H4 (cell line): ENCODE data around the gene DOCK6. TPM values are rescaled to one million over a fixed set of nuclear protein-coding genes. Genes with fewer than 3 reads are reported as not detected.

Source experiments
- DNase-seq: peaks from one replicate; pipeline ENCODE4 v3.0.0-alpha.2; 2015; ENCODE audit warnings: low spot score
- total RNA-seq: library from RNA; depleted of rRNA; stranded (reverse); fragments of >200 nt; shearing (Covaris generic); gene quantifications from 2 replicates; pipeline ENCODE4 v1.2.3, GENCODE V29; 2014

Gene DOCK6
- total RNA-seq, 1 experiment from 2014 or later = 3.9 TPM

DNA sequence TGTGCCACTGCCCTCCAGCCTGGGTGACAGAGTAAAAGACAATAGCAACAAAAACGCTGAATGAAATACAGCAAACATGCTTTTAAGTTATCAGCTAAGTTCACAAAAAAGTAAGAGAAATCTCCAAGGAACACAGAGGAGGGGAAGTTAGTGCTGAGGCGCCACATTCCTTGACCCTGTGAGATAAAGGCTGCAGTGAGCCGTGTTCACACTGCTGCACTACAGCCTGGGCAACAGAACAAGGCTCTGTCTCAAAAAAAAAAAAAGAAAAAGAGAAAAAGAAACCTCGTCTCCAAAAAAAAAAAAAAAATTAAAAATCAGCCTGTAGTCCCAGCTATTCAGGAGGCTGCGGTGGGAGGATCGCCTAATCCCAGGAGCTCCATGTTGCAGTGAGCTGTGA lies 16.3 kb upstream of the DOCK6 start:
- DNase-seq = no peak

DNA sequence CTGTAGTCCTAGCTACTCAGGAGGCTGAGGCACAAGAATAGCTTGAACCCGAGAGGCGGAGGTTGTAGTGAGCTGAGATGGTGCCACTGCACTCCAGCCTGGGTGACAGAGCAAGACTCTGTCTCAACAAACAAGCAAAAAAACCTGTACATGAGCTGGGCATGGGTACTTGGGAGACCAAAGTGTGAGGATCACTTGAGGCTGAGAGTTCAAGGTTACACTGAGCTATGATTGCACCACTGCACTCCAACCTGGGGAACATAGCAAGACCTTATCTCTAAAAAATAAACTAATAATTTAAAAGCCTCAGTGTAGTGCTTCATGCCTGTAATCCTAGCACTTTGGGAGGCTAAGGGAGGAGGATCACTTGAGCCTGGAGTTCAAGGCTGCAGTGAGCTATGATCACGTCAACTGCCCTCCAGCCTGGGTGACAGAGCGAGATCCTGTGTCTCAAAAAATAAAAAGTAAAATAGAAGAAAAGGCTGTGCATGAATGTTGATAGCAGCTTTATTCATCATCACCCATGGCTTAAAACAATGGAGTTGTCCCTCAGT lies 12.3 kb upstream of the DOCK6 start:
- DNase-seq = no peak

DNA sequence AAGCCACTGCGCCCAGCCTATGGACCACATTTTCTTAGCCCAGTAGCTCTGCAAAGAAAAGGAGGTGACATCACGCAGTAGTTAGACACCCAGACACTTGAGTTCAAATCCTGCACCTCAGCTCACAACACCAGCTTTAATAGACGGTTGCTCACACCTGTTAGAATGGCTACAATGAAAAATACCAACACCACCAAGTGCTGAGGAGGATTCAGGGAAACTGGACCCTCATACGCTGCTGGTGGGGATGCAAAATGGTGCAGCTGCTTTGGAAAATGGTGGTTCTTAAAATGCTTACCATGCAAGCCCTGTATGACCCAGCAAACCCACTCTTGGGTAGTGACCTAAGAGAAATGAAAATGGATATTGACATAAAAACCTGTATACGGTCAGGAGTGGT lies 11.7 kb upstream of the DOCK6 start:
- DNase-seq = no peak

DNA sequence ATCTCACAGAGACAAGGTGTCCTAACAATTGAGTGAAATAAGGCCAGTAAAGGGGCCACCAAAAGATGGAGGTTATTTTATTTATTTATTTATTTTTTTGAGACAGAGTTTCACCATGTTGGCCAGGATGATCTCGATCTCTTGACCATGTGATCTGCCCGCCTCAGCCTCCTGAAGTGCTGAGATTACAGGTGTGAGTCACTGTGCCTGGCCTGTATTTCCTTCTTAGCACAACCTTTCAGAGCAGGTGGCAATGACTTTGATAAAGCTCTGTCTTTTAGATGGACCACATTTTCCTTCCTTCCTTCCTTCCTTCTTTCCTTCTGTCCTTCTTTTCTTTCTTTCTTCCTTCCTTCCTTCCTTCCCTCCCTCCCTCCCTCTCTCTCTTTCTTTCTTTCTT lies 11.0 kb upstream of the DOCK6 start:
- no peak for DNase-seq

DNA sequence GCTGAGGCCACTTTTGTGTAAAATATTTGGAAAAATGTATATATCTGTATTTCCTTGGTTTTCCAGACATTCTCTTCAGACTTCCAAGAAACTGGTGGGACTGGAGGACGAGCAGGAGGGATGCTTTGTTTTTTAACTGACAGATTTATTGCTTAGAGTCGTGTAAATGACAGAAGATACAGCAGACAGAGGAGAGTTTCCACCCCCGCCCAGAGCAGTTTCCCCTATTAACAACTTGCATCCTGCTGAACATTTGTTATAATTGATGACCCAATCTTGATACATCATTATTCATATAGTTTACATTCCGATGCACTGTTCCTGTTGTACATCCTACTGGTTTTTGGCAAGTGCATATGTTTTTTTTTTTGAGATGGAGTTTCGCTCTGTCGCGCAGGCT lies 7.1 kb upstream of the DOCK6 start:
- DNase-seq = no peak

DNA sequence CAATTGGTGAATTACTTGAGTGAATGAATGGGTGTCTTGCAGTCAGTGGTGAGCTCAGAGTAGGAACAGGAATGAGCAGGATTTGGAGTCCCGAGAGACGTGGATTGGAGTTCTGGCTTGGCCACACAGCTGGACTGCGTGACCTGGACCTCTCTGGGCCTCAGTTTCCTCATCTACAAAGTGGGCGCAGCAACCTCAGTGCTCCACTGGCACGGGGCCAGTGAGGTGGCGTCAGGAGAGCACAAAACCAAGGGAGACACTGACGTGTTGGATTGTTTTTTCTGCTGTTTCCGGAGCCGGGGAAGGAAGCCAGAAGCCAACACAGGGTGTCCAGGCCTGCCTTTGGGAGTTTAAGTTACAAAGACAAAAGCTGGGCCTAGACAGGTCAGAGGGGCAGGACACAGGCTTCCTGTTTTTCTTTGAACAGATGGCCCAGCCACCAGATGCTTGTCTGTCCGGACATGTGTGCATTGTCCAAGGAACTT lies 6.5 kb upstream of the DOCK6 start:
- DNase-seq = no peak

DNA sequence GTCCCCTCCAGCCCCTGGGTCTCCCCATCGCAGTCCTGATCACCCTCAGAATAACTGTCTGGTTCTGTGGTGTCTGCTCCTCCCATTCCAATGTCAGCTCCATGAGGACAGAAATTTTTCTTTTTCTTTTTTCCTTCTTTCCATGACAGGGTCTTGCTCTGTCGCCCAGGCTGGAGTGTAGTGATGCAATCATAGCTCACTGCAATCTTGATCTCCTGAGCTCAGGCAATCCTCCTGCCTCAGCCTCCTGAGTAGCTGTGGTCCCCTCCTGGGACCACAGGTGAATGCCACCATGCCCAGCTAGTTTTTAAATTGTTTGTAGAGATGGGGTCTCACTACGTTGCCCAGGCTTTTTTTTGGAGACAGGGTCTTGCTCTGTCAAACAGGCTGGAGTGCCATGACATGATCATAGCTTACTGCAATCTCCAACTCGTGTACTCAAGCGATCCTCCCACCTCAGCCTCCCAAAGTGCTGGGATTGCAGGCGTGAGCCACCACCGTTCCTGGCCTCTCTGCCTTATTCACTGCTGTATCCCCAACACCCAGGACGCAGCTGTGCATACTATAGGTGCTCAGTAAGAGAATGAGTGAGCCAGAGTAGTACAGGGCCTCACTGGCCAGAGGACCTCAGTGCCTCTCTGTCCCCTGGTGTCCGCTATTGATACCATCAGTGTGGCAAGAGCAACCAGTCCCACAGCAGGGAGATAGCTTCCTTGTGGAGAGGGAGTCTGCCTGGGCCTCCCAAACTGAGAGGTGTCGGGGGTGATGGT lies 5.2 kb upstream of the DOCK6 start:
- DNase-seq = no peak

DNA sequence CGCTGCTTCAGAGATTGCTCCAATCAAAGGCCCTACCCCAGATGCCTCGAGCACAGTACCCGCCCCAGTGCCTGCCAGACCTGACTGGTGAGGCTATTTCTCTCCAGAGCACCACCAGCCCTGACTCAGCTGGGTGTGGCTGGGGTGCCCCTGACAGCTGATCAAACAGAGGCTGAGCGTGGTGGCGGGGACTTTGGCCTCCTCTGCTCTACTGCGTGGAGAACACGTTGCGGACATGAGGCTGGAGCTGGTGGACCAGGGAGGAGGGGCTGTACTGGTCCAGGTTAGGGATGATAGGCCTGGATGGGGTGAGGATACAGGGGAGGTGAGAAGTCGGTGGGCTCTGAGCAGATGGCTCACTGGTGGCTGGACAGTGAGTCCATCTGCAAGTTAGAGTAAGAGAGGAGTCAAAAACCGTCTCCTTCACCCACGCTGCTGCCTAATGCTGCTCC lies 3.5 kb upstream of the DOCK6 start:
- no peak for DNase-seq

DNA sequence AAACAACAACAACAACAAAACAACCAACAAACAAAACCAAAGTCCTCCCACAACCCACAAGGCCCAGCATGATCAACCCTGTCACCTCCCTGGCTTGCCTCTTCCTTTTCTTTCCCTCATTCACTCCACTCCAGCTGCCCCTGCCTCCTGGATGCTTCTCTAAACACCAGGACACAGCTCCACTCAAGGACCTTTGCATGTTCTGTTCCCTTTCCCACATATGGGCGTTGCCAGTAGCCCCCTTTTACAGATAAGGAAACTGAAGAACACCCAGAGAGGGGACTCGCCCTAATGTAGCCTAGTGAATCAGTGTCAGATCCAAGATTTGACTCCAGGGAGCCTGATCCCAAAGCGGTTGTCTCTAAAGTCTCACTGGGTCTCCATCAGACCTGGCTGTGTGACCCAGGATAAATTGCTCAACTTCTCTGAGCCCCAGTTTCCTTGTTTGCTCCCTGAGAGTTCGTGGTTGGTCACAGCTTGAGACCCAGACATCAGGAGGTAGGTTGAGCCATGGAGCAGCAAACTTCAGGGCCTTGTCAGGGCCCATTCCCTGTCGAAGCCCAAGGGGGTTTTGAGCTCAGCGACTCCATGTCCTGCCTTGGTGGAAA lies 3.0 kb upstream of the DOCK6 start:
- DNase-seq = no peak

DNA sequence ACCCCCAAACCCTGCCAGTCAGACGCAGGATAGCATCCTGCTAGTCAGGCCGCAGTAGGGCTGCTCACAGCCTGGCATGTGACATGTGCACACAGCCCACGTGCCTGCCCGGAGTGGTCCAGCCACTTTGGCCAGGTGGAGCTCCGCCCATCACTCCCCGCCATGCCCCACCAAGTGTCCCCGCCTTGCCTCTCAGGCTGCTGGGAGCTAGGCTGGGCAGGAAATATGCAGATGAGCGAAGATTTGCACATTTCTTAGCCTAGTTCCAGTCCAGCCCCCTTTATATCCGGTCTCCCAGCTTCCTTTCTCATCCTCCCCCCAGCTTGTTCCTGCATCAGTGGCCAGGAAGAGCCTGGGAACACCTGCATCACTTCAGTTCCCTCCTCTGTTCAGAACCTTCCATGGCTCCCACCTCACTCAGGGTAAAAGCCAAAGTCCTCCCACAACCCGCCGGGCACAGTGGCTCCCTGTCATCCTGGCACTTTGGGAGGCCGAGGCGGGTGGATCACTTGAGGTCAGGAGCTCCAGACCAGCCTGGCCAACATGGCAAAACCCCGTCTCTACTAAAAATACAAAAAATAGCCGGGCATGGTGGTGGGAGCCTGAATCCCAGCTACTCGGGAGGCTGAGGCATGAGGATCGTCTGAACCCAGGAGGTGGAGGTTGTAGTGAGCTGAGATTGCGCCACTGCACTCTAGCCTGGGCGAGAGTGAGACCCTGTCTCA lies 2.3 kb upstream of the DOCK6 start:
- DNase-seq = no peak

DNA sequence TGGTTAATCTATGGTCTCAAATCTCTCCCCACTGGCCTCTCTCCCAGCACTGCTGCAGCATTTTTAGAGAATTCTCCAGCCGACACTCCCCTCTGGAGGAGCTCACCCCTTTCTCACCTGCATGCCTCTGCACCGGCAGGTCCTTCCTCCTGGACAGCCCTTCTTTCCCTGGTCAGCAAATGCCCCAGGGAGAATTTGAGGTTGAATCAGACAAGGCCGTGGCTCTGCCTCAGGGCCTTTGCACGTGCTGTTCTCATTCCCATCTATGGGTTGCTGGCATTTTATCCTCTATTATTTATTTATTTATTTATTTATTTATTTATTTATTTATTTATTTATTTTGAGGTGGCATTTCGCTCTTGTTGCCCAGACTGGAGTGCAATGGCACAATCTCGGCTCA lies 1.4 kb upstream of the DOCK6 start:
- no peak for DNase-seq

DNA sequence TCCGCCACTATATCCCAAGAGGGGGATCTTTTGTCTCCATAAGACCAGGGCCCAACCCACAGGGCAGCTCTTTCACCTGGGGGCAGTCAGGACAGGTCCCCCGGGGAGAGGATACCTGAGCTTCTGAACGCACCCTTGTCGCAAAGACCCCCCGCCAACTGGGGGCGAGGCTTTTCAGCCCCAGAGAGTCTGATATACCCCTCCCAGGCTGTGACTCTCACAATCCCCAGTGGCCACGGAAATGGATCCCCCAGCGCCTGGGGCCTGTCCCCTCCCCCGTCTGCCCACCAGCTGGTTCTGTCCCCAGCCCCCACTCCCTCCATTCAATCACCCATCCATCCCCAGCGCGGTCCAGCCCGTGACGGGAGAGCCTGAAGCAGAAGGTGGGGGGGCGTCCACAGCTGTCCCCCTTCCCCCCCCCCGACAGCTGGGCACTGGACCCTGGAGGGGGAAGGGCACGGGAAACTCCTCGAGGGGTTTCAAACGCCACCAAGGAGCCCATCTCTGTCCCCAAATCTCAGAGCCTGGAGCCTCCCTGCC lies 823 bp downstream of the DOCK6 start:
- DNase-seq = no peak

DNA sequence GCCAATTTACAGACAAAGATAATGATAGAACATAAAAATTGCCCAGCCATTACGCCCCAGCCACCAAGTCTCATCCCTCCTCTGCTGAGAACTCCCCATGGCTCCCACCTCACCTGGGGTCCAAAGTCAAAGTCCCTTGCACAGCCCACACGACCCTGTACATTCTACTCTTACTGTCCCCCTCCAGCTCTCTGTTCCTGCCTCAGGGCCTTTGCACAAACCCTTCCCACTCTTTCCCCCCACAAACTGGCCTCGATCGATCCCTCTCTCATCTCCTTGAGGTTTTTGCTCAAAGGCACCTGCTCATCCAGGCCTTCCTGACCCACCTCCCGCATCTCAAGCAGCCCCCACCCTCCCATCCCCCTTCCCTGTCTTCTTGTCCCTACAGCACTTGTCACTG lies 1.3 kb downstream of the DOCK6 start:
- DNase-seq = no peak

DNA sequence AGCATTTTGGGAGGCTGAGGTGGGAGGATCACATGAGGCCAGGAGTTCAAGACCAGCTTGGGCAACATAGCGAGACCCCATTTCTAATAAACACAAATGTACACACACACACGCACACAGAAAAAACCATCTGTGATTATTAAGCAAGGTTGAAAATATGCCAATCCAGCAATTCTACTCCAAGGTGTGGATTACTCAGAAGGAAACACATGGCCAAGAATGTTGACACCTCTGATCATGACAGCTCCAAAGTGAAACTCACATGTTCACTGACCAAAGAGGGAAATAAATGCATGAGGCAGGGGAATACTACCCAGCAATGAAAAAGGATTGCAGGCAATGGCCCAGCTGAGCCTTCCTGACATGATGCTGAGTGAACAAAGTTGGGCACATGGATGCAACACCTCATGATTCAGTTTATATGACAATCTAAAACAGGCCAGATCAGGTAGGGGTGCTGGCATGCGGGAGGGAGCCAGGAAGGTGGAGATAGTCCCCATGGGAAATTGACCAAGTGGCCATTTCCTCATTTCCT lies 4.4 kb downstream of the DOCK6 start:
- DNase-seq = no peak

DNA sequence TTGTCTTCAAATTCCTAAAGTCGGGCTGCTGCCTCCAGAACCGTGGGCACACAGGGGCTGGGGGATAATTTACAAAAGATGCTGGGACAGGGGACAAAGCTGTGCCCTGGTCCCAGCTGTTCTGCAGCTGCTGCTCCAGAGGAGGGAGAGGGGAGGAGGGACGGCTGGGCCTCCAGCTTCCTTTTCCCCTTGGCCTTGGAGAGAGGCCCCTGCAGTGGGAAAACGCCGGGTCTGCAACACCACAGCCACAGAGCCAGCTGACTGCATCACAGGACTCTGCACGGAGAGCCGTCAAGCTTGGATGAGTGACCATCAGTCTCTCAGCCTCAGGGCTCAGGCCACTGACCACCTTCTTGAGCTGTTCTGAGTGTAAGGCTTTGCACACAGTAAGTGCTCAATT lies 6.1 kb downstream of the DOCK6 start:
- DNase-seq = no peak

DNA sequence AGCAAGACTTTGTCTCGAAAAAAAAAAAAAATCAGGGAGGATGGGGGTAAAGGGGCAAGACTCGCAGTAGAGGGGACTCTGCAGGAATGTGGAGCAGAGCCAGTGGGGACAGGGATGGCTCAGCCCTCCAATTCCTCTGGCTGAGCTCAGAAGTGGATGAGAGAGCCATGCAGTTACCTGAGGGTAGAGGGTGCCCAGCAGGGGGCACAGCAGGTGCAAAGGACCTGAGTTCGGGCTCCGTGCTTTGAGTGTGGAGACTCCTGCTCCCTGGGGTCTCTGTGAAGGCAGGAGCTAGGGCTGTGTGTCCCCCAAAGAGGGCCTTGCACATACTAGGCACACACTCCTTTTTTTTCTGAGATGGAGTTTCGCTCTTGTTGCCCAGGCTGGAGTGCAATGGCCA lies 7.7 kb downstream of the DOCK6 start:
- no peak for DNase-seq

DNA sequence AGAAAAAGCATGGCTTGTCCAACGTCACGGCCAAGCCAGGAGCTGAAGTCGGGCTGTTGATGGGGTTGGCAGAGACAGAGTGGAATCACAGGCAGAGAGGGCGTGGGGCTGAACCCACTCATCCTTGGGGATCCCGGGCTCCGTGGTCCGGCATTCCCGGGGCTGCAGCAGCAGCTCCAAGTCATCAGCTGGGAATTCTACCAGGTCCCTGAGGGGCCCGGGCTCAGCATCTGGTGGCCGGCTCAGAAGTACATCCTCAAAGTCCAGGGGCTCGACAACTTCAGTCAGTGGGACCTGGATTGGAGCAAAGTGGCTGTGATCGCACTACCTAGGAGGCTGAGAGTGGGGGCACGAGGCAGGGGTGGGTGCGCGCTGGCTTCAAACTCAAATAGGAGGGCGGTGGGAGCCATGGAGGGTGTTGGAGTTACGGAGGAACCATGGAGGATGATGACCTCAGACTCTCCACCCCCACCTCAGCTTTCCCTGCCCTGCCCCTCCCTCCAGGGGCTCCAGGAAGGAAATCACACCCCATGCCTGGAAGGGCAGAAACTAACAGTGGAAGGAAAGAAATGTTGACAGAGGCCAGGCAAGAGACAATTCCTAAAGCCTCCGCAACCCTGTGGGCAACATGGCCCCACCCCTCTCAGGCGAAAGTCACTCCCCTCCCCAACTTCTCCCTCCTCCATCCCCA lies 9.5 kb downstream of the DOCK6 start:
- DNase-seq = no peak

DNA sequence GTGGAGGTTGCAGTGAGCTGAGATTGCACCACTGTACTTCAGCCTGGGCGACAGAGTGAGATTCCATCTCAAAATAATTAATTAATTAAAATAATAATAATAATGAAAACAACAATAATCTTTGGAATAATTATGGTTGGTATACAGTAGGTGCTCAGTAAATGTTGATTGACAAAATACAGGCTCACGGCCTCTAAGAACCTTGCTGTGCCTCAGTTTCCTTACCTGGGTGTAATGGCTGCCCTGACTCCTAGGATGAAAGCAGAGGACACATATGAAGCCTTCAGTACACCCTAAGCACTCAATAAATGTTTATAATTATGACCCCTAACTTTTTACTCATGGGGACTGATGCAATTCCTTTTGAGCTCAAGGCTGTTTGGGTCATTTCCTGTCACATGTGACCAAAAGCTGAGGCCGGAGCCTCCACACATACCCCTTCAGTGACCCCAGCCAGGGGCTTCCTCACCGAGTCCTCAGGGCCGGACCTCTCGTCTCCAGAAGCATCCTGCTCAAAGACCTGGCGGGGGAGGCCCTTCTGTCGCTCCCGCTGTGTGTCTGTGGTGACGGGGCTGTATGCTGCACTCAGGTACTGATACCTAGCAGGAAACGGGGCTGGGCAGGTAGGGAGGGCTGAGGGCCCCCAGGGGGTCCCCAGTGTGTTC lies 10.5 kb downstream of the DOCK6 start:
- no peak for DNase-seq

DNA sequence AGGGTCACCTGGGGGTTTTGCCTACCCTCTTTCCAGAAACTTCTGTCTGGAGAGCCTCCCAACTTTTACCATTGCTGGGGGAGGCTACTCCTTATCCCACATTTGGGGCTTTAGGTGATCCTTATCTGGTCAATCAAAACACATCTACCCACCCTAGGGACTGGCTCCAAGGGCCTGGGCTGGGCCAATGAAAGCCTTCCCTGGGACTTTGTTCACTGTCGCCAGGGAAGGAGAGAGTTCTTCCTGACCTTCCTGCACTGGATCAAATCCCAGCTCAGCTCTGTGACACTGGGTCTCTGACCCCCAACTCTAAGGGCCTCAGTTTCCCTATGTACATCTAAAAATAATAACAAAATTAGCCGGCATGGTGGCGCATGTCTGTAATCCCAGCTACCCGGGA lies 11.1 kb downstream of the DOCK6 start:
- DNase-seq = no peak

DNA sequence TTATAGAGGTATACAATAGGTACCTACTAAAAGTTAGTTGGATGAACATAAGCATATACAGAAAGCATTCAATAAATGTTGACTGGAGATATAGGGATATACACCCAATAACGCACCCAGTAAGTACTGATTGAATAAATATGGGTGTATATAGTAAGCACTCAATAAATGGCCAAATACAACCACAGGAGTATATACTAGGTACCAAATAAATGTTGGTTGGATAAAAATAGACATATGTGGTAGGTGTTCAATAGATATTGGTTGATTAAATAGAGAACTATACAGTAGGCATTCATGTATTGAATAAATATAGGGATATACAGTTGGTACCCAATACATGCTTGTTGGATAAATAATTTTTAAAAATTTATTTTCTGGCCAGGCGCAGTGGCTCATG lies 13.5 kb downstream of the DOCK6 start:
- no peak for DNase-seq

DNA sequence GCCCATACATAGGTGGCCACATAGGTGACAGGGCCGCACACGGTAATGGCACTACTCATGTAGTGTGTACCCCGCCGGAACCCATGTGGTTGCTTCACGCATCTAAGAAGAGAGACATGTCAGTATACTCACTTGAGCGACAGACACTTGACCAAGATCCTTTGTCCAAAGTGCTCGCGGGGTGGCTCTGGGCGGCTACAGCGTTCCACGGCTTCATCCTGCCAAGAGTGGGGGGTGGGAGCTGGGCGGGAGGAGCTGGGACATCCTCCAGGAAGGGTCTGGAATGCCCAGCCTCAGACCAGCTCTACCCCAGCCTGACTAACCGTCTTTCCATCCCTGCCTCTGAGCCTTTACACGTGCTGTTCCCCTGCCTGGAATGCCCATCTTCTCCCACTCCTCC lies 14.4 kb downstream of the DOCK6 start:
- DNase-seq = no peak
